Kidney glomerular epithelial cell (primary cell): ENCODE results near the gene CLSTN2.

Experiments used
- DNase-seq: peaks from one replicate; lab custom pipeline; 2025; lab: John Stamatoyannopoulos, UW

CLSTN2 gene

GRCh38 chr3:140052771-140053702 is 118.1 kb downstream of the CLSTN2 start:
- peak; percentile 59 for DNase-seq

- DNase-seq = no peak
These were observed 118.8 kb downstream of the CLSTN2 start for GRCh38 chr3:140053794-140054193.

- no peak for DNase-seq
These were observed 120.3 kb downstream of the CLSTN2 start for GRCh38 chr3:140055092-140055791.

- no peak for DNase-seq
These were observed 121.1 kb downstream of the CLSTN2 start for GRCh38 chr3:140056047-140056446.

- no peak for DNase-seq
These were observed 126.2 kb downstream of the CLSTN2 start for GRCh38 chr3:140061211-140061610.

GRCh38 chr3:140062461-140062860 is 127.5 kb downstream of the CLSTN2 start:
- no peak for DNase-seq

- no peak for DNase-seq
These were observed 132.5 kb downstream of the CLSTN2 start for GRCh38 chr3:140067487-140067886.

- DNase-seq = no peak
These were observed 133.6 kb downstream of the CLSTN2 start for GRCh38 chr3:140068494-140069017.

- no peak for DNase-seq
These were observed 138.5 kb downstream of the CLSTN2 start for GRCh38 chr3:140073278-140074045.

GRCh38 chr3:140076552-140076951 is 141.6 kb downstream of the CLSTN2 start:
- no peak for DNase-seq

GRCh38 chr3:140077406-140077805 is 142.4 kb downstream of the CLSTN2 start:
- DNase-seq = no peak

GRCh38 chr3:140078343-140078742 is 143.4 kb downstream of the CLSTN2 start:
- DNase-seq = no peak

GRCh38 chr3:140078940-140079339 is 144.0 kb downstream of the CLSTN2 start:
- DNase-seq = no peak

GRCh38 chr3:140081887-140082286 is 146.9 kb downstream of the CLSTN2 start:
- DNase-seq = peak; percentile 77

GRCh38 chr3:140085001-140085400 is 150.0 kb downstream of the CLSTN2 start:
- no peak for DNase-seq

GRCh38 chr3:140086642-140087041 is 151.7 kb downstream of the CLSTN2 start:
- no peak for DNase-seq

GRCh38 chr3:140088058-140088457 is 153.1 kb downstream of the CLSTN2 start:
- DNase-seq = no peak

- DNase-seq = no peak
These were observed 153.5 kb downstream of the CLSTN2 start for GRCh38 chr3:140088513-140088912.

- no peak for DNase-seq
These were observed 154.6 kb downstream of the CLSTN2 start for GRCh38 chr3:140089403-140090072.

- no peak for DNase-seq
These were observed 156.2 kb downstream of the CLSTN2 start for GRCh38 chr3:140091143-140091542.

- no peak for DNase-seq
These were observed 158.0 kb downstream of the CLSTN2 start for GRCh38 chr3:140092848-140093536.
